OCI-LY7 (cell line): ENCODE measurements around the gene CORO1C.

Experiments
- CTCF ChIP-seq: fragments of 200-600 bp; sonication (generic); conservative IDR thresholded peaks from 2 replicates; pipeline ENCODE4 v1.5.1; 2014; ENCODE audit warnings: mild to moderate bottlenecking, antibody characterized with exemption, low read length, moderate library complexity, mixed read lengths
- EZH2phosphoT487 ChIP-seq: fragments of 200-600 bp; sonication (generic); IDR thresholded peaks from 2 replicates; pipeline ENCODE4 v1.6.1; 2018; ENCODE audit warnings: low read depth, borderline replicate concordance, mild to moderate bottlenecking, mixed run types, antibody characterized with exemption, low read length, moderate library complexity, mixed read lengths

GRCh38 chr12:108690191-108690518, 41.2 kb downstream of the CORO1C start:
- no peak for TF ChIP-seq CTCF
- TF ChIP-seq EZH2phosphoT487: no peak
